ENCODE measurements around the gene LMNTD2.

Gene LMNTD2

DNA sequence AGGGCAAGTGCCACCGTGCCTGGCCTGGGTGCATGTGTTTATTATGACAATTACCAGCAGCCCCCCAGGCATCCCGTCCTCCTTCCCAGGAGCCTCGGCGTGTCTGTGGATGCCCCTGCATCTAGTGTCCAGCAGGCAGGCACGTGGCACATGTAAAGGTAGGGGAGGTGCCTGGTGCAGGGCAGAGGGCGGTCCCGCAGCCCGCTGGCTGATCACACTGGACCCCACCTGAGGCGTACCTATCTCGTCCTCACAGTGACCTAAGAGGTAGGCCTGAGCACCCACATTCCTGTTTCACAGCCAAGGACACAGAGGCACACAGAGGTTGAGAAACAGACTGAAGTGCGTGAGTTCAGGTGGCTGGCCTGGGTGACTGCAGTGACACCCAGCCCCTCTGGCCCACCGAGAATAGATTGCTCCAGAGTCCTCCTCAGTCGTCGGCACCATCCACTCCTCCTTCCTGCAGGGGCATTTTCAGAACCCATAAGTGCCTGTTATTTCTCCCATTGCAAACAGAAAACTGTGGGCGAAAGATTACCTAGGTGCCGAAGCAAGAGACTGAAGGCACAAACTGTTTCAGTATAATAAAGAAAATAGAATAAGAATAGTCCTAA, 12.7 kb upstream of the LMNTD2 start:
- Histone ChIP-seq H3K23ac (ENCODE audit: low read depth, low read length, poor library complexity) (peak overlapping the region; percentile 55), H2BK120ac (ENCODE audit: low read depth, low read length) (no peak overlapping the region), H3K4me1 (ENCODE audit: control insufficient read depth in 2 of 2, insufficient read depth in 1 of 2, low read depth in 1 of 2, low read length in 2 of 2) (peaks cover 34 to 38% of the 10 kb centered on the region in 2 donors), H3K4ac (ENCODE audit: low read length) (no peak overlapping the region), H3K9me3 (replicated peaks in 1 of 2; ENCODE audit: control insufficient read depth in 2 of 2, insufficient read depth in 1 of 2, low read depth in 1 of 2, low read length in 2 of 2) (no peaks in the 10 kb centered on the region), H2BK12ac (ENCODE audit: low read length) (no peak overlapping the region), H3K79me1 (ENCODE audit: low read depth, low read length) (peaks cover 11% of the 10 kb centered on the region), H3K14ac (ENCODE audit: low read length) (no peak overlapping the region), H2AK5ac (ENCODE audit: low read depth, low read length) (peak overlapping the region; percentile 63), H3K27me3 (ENCODE audit: control insufficient read depth in 3 of 3, insufficient read depth in 3 of 3, low read depth in 1 of 3, low read length in 3 of 3) (peaks cover 3 to 29% (median 13%) of the 10 kb centered on the region in 3 experiments), H4K8ac (ENCODE audit: low read depth, low read length) (no peak overlapping the region), H3K4me2 (ENCODE audit: insufficient read depth, low read length, poor library complexity, severe bottlenecking) (no peak overlapping the region), H3K27ac (replicated peaks; ENCODE audit: low read length) (no peak overlapping the region), H4K91ac (ENCODE audit: low read depth, low read length, poor library complexity) (no peak overlapping the region), H3K36me3 (replicated peaks in 1 of 2; ENCODE audit: control insufficient read depth in 2 of 2, insufficient read depth in 2 of 2, low read length in 2 of 2) (peaks cover 0 to 5% of the 10 kb centered on the region in 2 donors), H2AFZ (ENCODE audit: low read length) (no peak overlapping the region), H2BK15ac (ENCODE audit: low read length) (peak overlapping the region; percentile 37), H3K9ac (ENCODE audit: low read depth, low read length, poor library complexity) (no peak overlapping the region), H3K4me3 (ENCODE audit: low read length in 2 of 2) (no peak overlapping the region), H3K18ac (ENCODE audit: low read length) (peak overlapping the region; percentile 3), H2BK5ac (ENCODE audit: low read length) (no peak overlapping the region)
- no CpG with 5 or more reads among the region's 16 CpGs for WGBS, 2 donors (ENCODE audit: extremely low coverage in 2 of 2, insufficient read length in 2 of 2, insufficient replicate concordance in 1 of 2)
- no peak for DNase-seq (ENCODE audit: low spot score)

DNA sequence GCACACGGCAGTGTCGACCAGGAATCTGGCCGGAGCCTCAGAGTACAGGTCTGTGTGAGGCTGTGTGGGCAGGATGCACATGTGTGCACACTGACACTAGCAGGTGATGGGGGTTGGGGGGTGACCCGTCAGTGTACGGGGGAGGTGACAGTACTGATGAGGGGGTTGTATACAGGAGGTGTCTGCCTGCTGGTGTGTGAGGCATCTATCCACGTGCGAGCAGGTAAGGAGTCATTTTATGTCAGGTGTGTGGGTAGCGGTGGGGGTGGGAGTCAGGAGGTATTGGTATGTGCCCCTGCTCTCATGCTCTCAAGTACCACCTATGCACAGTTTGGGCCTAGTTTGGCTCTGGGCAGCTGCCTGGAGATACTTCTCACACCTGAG, 11.3 kb upstream of the LMNTD2 start:
- Histone ChIP-seq H3K9ac (ENCODE audit: low read depth, low read length, poor library complexity) (no peak overlapping the region), H3K23ac (ENCODE audit: low read depth, low read length, poor library complexity) (peak overlapping the region; percentile 6), H2AFZ (ENCODE audit: low read length) (no peak overlapping the region)

DNA sequence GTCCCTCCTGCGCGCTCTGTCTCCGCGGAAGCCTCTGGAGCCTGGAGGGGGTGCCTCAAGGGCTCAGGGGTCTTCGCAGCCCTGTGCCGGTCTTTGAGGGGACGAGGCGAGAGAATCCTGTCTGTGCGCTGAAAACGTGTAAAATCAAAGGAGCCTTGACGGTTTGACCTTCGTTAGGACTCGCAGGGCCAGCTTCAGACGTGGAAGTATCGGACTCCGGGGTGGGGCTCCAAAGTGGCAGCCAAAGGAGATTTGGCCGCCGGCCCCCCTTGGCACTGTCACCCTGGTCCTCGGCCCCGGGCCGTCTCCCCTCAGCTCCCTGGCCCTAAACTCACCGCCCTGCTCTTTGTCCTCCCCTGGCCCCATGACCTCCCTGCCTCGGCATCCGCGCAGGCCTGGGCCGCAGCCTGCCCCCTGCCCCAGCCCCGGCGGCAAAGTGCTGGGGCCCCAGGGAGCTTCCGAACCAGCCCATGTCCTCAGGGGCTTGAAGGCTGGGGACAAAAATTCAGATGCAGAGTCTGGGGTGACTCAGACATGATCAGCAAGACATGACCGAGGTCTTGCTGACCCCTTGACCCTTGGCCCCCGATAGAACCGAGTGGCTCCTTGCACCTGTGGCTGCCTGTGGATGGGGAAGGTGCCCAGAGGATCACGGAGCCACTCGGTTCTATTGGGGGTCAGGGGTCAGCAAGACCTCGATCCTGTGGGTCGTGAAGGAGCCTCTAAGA, 8.8 kb upstream of the LMNTD2 start:
- no peak overlapping the region for H3K27ac ChIP-seq (replicated peaks; ENCODE audit: low read length)
- H3K4ac ChIP-seq (ENCODE audit: low read length): no peak overlapping the region

More for the DNA sequence above, 11.3 kb upstream of the LMNTD2 start:
- H3K36me3 ChIP-seq (replicated peaks in 1 of 2; ENCODE audit: control insufficient read depth in 2 of 2, insufficient read depth in 2 of 2, low read length in 2 of 2): peaks cover 0 to 5% of the 10 kb centered on the region in 2 donors
- no peak overlapping the region for H4K91ac ChIP-seq (ENCODE audit: low read depth, low read length, poor library complexity)
- H3K4me2 ChIP-seq (ENCODE audit: insufficient read depth, low read length, poor library complexity, severe bottlenecking): no peak overlapping the region
- peak overlapping the region; percentile 87 for H2BK15ac ChIP-seq (ENCODE audit: low read length)
- H3K14ac ChIP-seq (ENCODE audit: low read length): no peak overlapping the region
- H3K4me1 ChIP-seq (ENCODE audit: control insufficient read depth in 2 of 2, insufficient read depth in 1 of 2, low read depth in 1 of 2, low read length in 2 of 2): peaks cover 28 to 32% of the 10 kb centered on the region in 2 donors
- H2BK5ac ChIP-seq (ENCODE audit: low read length): no peak overlapping the region
- H3K27me3 ChIP-seq (ENCODE audit: control insufficient read depth in 3 of 3, insufficient read depth in 3 of 3, low read depth in 1 of 3, low read length in 3 of 3): peaks cover 3 to 29% (median 13%) of the 10 kb centered on the region in 3 experiments
- WGBS, 2 donors (ENCODE audit: extremely low coverage in 2 of 2, insufficient read length in 2 of 2, insufficient replicate concordance in 1 of 2): no CpG with 5 or more reads among the region's 8 CpGs
- no peak overlapping the region for H4K8ac ChIP-seq (ENCODE audit: low read depth, low read length)
- no peaks in the 10 kb centered on the region for H3K9me3 ChIP-seq (replicated peaks in 1 of 2; ENCODE audit: control insufficient read depth in 2 of 2, insufficient read depth in 1 of 2, low read depth in 1 of 2, low read length in 2 of 2)
- DNase-seq (ENCODE audit: low spot score): no peak
- peaks cover 10% of the 10 kb centered on the region for H3K79me1 ChIP-seq (ENCODE audit: low read depth, low read length)
- no peak overlapping the region for H2BK120ac ChIP-seq (ENCODE audit: low read depth, low read length)
- peak overlapping the region; percentile 16 for H2AK5ac ChIP-seq (ENCODE audit: low read depth, low read length)
- no peak overlapping the region for H3K27ac ChIP-seq (replicated peaks; ENCODE audit: low read length)
- H3K4me3 ChIP-seq (ENCODE audit: low read length in 2 of 2): peak overlapping the region in 1 of 2 donors; percentile 13
- H3K18ac ChIP-seq (ENCODE audit: low read length): no peak overlapping the region
- H2BK12ac ChIP-seq (ENCODE audit: low read length): no peak overlapping the region
- no peak overlapping the region for H3K4ac ChIP-seq (ENCODE audit: low read length)

More for the DNA sequence above, 8.8 kb upstream of the LMNTD2 start:
- peak overlapping the region; percentile 97 for H2AFZ ChIP-seq (ENCODE audit: low read length)
- peak overlapping the region; percentile 71 for H3K14ac ChIP-seq (ENCODE audit: low read length)
- peak overlapping the region; percentile 88 for H3K9ac ChIP-seq (ENCODE audit: low read depth, low read length, poor library complexity)
- peaks cover 4% of the 10 kb centered on the region for H3K79me1 ChIP-seq (ENCODE audit: low read depth, low read length)
- WGBS, 2 donors (ENCODE audit: extremely low coverage in 2 of 2, insufficient read length in 2 of 2, insufficient replicate concordance in 1 of 2): no CpG with 5 or more reads among the region's 36 CpGs
- H3K18ac ChIP-seq (ENCODE audit: low read length): peak overlapping the region; percentile 94
- H3K4me3 ChIP-seq (ENCODE audit: low read length in 2 of 2): peak overlapping the region; percentile 63 to 84
- H2AK5ac ChIP-seq (ENCODE audit: low read depth, low read length): peak overlapping the region; percentile 100
- no peak for DNase-seq (ENCODE audit: low spot score)
- peak overlapping the region; percentile 72 for H4K91ac ChIP-seq (ENCODE audit: low read depth, low read length, poor library complexity)
- H2BK5ac ChIP-seq (ENCODE audit: low read length): peak overlapping the region; percentile 87
- peak overlapping the region; percentile 43 for H4K8ac ChIP-seq (ENCODE audit: low read depth, low read length)
- H3K4me1 ChIP-seq (ENCODE audit: control insufficient read depth in 2 of 2, insufficient read depth in 1 of 2, low read depth in 1 of 2, low read length in 2 of 2): peaks cover 25 to 29% of the 10 kb centered on the region in 2 donors
- peaks cover 0 to 5% of the 10 kb centered on the region in 2 donors for H3K36me3 ChIP-seq (replicated peaks in 1 of 2; ENCODE audit: control insufficient read depth in 2 of 2, insufficient read depth in 2 of 2, low read length in 2 of 2)
- H2BK15ac ChIP-seq (ENCODE audit: low read length): peak overlapping the region; percentile 90
- H2BK120ac ChIP-seq (ENCODE audit: low read depth, low read length): no peak overlapping the region
- no peaks in the 10 kb centered on the region for H3K9me3 ChIP-seq (replicated peaks in 1 of 2; ENCODE audit: control insufficient read depth in 2 of 2, insufficient read depth in 1 of 2, low read depth in 1 of 2, low read length in 2 of 2)
- peak overlapping the region; percentile 22 for H2BK12ac ChIP-seq (ENCODE audit: low read length)
- peak overlapping the region; percentile 94 for H3K4me2 ChIP-seq (ENCODE audit: insufficient read depth, low read length, poor library complexity, severe bottlenecking)
- H3K23ac ChIP-seq (ENCODE audit: low read depth, low read length, poor library complexity): peak overlapping the region; percentile 65
- peaks cover 0 to 17% (median 2%) of the 10 kb centered on the region in 3 experiments for H3K27me3 ChIP-seq (ENCODE audit: control insufficient read depth in 3 of 3, insufficient read depth in 3 of 3, low read depth in 1 of 3, low read length in 3 of 3)
